WTC11 (cell line): ENCODE data around the gene CEP85. TPM values are rescaled to one million over a fixed set of nuclear protein-coding genes. Genes with fewer than 3 reads are reported as not detected.

Experiments used
- ATAC-seq: fragments of 200-7000 bp; cut with Tn5 transposase; 2 replicates; pipeline ENCODE4 v1.10.0; 2021; ENCODE audit warnings: mild to moderate bottlenecking, moderate library complexity
- CTCF ChIA-PET: fragments of 300-600 bp; sonication (Branson Sonifier 250); formaldehyde crosslinking; loops from one replicate; lab custom pipeline; 2021; ENCODE audit warnings: antibody characterized with exemption; lab: Charles Lee
- POLR2A ChIA-PET: fragments of 350-600 bp; sonication (Branson Sonifier 250); formaldehyde crosslinking; loops from one replicate; lab custom pipeline; 2021; ENCODE audit warnings: antibody characterized with exemption; lab: Charles Lee
- DNase-seq: peaks from one replicate; pipeline ENCODE4 v3.0.0; 2021; ENCODE audit warnings: low spot score
- H3K27ac Mint-ChIP-seq: 2 replicates; pipeline ENCODE4 v1.8.0; 2021; ENCODE audit warnings: mixed read lengths
- H3K27me3 Mint-ChIP-seq: 2 replicates; pipeline ENCODE4 v1.8.0; 2021; ENCODE audit warnings: low read depth, mild to moderate bottlenecking, moderate library complexity, mixed read lengths
- H3K36me3 Mint-ChIP-seq: 2 replicates; pipeline ENCODE4 v1.8.0; 2021; ENCODE audit warnings: mixed read lengths
- H3K4me1 Mint-ChIP-seq: 2 replicates; pipeline ENCODE4 v1.8.0; 2022; ENCODE audit warnings: mixed read lengths
- H3K4me3 Mint-ChIP-seq: 2 replicates; pipeline ENCODE4 v1.8.0; 2021; ENCODE audit warnings: mild to moderate bottlenecking, moderate library complexity, mixed read lengths
- H3K9me3 Mint-ChIP-seq: 2 replicates; pipeline ENCODE4 v1.8.0; 2021; ENCODE audit warnings: mixed read lengths
- AFF4 ChIP-seq: sonication (generic); formaldehyde crosslinking; IDR thresholded peaks from 2 replicates; pipeline ENCODE4 v1.8.1; 2023; ENCODE audit warnings: mild to moderate bottlenecking, missing genetic modification reagents, borderline replicate concordance
- ATF3 ChIP-seq: sonication (generic); formaldehyde crosslinking; conservative IDR thresholded peaks from 2 replicates; pipeline ENCODE4 v1.8.1; 2022; ENCODE audit warnings: mild to moderate bottlenecking, missing genetic modification reagents
- ATF6 ChIP-seq: sonication (generic); formaldehyde crosslinking; IDR thresholded peaks from 2 replicates; pipeline ENCODE4 v1.8.1; 2023; ENCODE audit warnings: mild to moderate bottlenecking, missing genetic modification reagents
- CREB1 ChIP-seq: sonication (generic); formaldehyde crosslinking; IDR thresholded peaks from 2 replicates; pipeline ENCODE4 v1.8.0; 2023; ENCODE audit warnings: mild to moderate bottlenecking, missing genetic modification reagents
- CREM ChIP-seq: sonication (generic); formaldehyde crosslinking; IDR thresholded peaks from 2 replicates; pipeline ENCODE4 v1.8.1; 2022; ENCODE audit warnings: mild to moderate bottlenecking, missing genetic modification reagents, moderate library complexity
- ELF4 ChIP-seq: sonication (generic); formaldehyde crosslinking; IDR thresholded peaks from 2 replicates; pipeline ENCODE4 v1.8.1; 2022; ENCODE audit warnings: low read depth, mild to moderate bottlenecking, moderate library complexity, missing genetic modification reagents
- ESRRA ChIP-seq: sonication (generic); formaldehyde crosslinking; IDR thresholded peaks from 2 replicates; pipeline ENCODE4 v1.8.1; 2022; ENCODE audit warnings: mild to moderate bottlenecking, missing genetic modification reagents, borderline replicate concordance
- OVOL2 ChIP-seq: fragments of 250-450 bp; sonication (Bioruptor Pico); IDR thresholded peaks from 2 replicates; pipeline ENCODE4 v1.9.0; 2021; ENCODE audit warnings: mild to moderate bottlenecking, borderline replicate concordance
- RORB ChIP-seq: fragments of 250-450 bp; sonication (Bioruptor Pico); IDR thresholded peaks from 2 replicates; pipeline ENCODE4 v1.9.0; 2021; ENCODE audit warnings: mild to moderate bottlenecking
- SMAD3 ChIP-seq: sonication (generic); formaldehyde crosslinking; IDR thresholded peaks from 2 replicates; pipeline ENCODE4 v1.8.0; 2022; ENCODE audit warnings: missing genetic modification reagents, mild to moderate bottlenecking, borderline replicate concordance
- USF1 ChIP-seq: sonication (generic); formaldehyde crosslinking; IDR thresholded peaks from 2 replicates; pipeline ENCODE4 v1.8.0; 2022; ENCODE audit warnings: mild to moderate bottlenecking, missing genetic modification reagents
- ZMAT4 ChIP-seq: fragments of 250-450 bp; sonication (Bioruptor Pico); IDR thresholded peaks from 2 replicates; pipeline ENCODE4 v1.9.0; 2021; ENCODE audit warnings: mild to moderate bottlenecking
- total RNA-seq: library from RNA; stranded (reverse); gene quantifications from 3 replicates; pipeline ENCODE4 v1.2.3, GENCODE V29; 2021

CEP85 gene
- total RNA-seq, 1 experiment from 2014 or later = 40.8 TPM

GRCh38 chr1:26288311-26288941 lies 54.4 kb downstream of the CEP85 start:
- no peak overlapping the region for H3K27ac Mint-ChIP-seq
- no peaks in the 10 kb centered on the region for H3K36me3 Mint-ChIP-seq
- no peak overlapping the region for H3K4me3 Mint-ChIP-seq
- TF ChIP-seq SMAD3 = no peak
- TF ChIP-seq AFF4 (CRISPR knock-in tag) = no peak
- TF ChIP-seq ATF6 (CRISPR knock-in tag) = no peak
- no peak for TF ChIP-seq CREB1
- TF ChIP-seq ELF4 (CRISPR knock-in tag) = no peak
- no peak for TF ChIP-seq CREM (CRISPR knock-in tag)
- no peak for TF ChIP-seq USF1
- DNase-seq (no peak), ATAC-seq (no peak)
- CTCF ChIA-PET = interaction anchor here (0.9 to 11.1 kb wide), 10 partner anchors 9 to 252 kb away, joined by 3 to 306 read pairs (median 4); partner anchors contain the start of genes CATSPER4, CD52, CEP85 and SH3BGRL3
- POLR2A ChIA-PET = interaction anchor here (0.6 kb wide), 1 partner anchor 43 kb away, joined by 3 read pairs; no protein-coding TSS in a partner anchor
- H3K9me3 Mint-ChIP-seq = no peaks in the 10 kb centered on the region
- peaks cover 30% of the 10 kb centered on the region for H3K4me1 Mint-ChIP-seq
- H3K27me3 Mint-ChIP-seq = no peaks in the 10 kb centered on the region; the same call in 1 of the 2 replicates

GRCh38 chr1:26289158-26290059 lies 55.4 kb downstream of the CEP85 start:
- no peak overlapping the region for H3K4me3 Mint-ChIP-seq
- H3K36me3 Mint-ChIP-seq = no peaks in the 10 kb centered on the region
- no peaks in the 10 kb centered on the region; the same call in 1 of the 2 replicates for H3K27me3 Mint-ChIP-seq
- no peak for DNase-seq
- POLR2A ChIA-PET = interaction anchor here (0.6 to 0.7 kb wide), 2 partner anchors 42 to 74 kb away, joined by 3 read pairs; no protein-coding TSS in a partner anchor
- no peak overlapping the region for H3K27ac Mint-ChIP-seq
- no peak for TF ChIP-seq ATF3 (CRISPR knock-in tag)
- TF ChIP-seq ZMAT4 = no peak
- no peak for TF ChIP-seq RORB
- TF ChIP-seq ESRRA (CRISPR knock-in tag) = no peak
- no peak for TF ChIP-seq OVOL2 (CRISPR knock-in tag)
- TF ChIP-seq, all 79 proteins: peak for 0
- ATAC-seq = no peak
- CTCF ChIA-PET = interaction anchor here (0.9 to 11.1 kb wide), 15 partner anchors 8 to 253 kb away, joined by 3 to 306 read pairs (median 4); partner anchors contain the start of genes CATSPER4, CD52, CEP85 and SH3BGRL3
- Mint-ChIP-seq H3K4me1 (peaks cover 30% of the 10 kb centered on the region), H3K9me3 (no peaks in the 10 kb centered on the region)
